AG04449 (cell line): ENCODE measurements around the gene CROT.

ENCODE experiments used
- CTCF ChIA-PET: fragments of 350-600 bp; formaldehyde crosslinking; extraction: SDS; loops from one replicate; lab custom pipeline; 2021; ENCODE audit warnings: antibody characterized with exemption; lab: Yijun Ruan, JAX
- POLR2A ChIA-PET: fragments of 400-600, 350-600 bp; formaldehyde crosslinking; extraction: SDS; loops from one replicate; lab custom pipeline; 2020; ENCODE audit warnings: antibody characterized with exemption, inconsistent platforms; lab: Yijun Ruan, JAX
- DNase-seq: peaks from one replicate; pipeline ENCODE4 v3.0.0-alpha.2; 2010; ENCODE audit warnings: low read depth, low spot score
- H3K4me3 ChIP-seq: 2 replicates; pipeline ENCODE4 v1.5.1; 2011; ENCODE audit warnings: low read depth, mild to moderate bottlenecking, control low read depth, low read length
- TF ChIP-seq, protein P1 (sequence below): IDR thresholded peaks from one replicate; pipeline ENCODE4 v1.5.1; 2011; ENCODE audit warnings: mild to moderate bottlenecking, moderate library complexity, low read length, control low read depth, inconsistent platforms; ENCODE audit not compliant: insufficient read depth; ENCODE audit errors: missing control alignments

Gene CROT

DNA sequence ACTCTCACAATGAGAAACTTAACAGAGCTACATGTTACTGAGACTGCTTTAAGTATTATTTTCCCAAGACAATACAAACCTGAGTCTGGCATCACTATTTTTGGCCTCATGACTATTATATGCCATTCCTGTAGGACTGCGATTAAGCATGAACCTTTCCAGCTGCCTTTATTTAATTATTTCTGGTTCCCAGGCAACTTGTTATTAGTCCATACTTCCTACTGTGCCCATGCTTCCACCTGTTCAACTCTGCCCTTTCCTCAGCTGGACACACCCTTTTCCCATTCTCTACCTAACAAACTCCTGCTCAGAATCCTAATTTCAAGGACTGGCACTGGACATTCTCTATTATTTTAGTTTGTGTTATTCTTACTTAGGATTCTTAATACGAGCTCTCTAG, 8.1 kb upstream of the CROT start:
- ChIA-PET POLR2A (no interaction called here), CTCF (no interaction called here)
- no peak overlapping the region for H3K4me3 ChIP-seq
- DNase-seq, result no peak
- TF ChIP-seq, protein P1, sequence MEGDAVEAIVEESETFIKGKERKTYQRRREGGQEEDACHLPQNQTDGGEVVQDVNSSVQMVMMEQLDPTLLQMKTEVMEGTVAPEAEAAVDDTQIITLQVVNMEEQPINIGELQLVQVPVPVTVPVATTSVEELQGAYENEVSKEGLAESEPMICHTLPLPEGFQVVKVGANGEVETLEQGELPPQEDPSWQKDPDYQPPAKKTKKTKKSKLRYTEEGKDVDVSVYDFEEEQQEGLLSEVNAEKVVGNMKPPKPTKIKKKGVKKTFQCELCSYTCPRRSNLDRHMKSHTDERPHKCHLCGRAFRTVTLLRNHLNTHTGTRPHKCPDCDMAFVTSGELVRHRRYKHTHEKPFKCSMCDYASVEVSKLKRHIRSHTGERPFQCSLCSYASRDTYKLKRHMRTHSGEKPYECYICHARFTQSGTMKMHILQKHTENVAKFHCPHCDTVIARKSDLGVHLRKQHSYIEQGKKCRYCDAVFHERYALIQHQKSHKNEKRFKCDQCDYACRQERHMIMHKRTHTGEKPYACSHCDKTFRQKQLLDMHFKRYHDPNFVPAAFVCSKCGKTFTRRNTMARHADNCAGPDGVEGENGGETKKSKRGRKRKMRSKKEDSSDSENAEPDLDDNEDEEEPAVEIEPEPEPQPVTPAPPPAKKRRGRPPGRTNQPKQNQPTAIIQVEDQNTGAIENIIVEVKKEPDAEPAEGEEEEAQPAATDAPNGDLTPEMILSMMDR, result no peak

GRCh38 chr7:87339373-87339897, 6.0 kb upstream of the CROT start:
- CTCF ChIA-PET, result no interaction called here
- POLR2A ChIA-PET, result no interaction called here
- no peak overlapping the region for H3K4me3 ChIP-seq
- no peak for DNase-seq
- TF ChIP-seq, protein P1, result no peak

DNA sequence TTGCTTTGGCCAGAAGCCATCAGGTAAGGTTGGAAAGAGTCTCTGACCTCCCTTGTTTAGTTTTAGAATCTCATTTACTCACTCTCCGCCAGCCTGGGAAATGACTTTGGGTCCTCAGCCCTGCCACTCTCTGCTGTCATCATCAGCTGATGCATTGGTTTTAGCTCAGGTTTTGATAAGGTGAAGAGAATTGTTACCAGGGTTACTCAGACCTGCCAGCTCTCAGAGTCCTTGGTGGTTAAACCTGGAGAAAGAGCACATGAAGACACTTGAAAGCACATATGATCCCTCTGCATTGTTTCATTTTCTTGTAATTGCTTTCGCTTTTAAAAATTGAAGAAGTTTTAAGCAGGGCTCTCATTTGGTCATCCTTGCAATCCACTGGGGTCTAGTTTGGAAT, 4.0 kb upstream of the CROT start:
- TF ChIP-seq, protein P1, result no peak
- no peak overlapping the region for H3K4me3 ChIP-seq
- POLR2A ChIA-PET, result no interaction called here
- CTCF ChIA-PET, result no interaction called here
- no peak for DNase-seq

GRCh38 chr7:87342231-87342630, 3.2 kb upstream of the CROT start:
- ChIA-PET CTCF (no interaction called here), POLR2A (no interaction called here)
- no peak for DNase-seq
- H3K4me3 ChIP-seq, result no peak overlapping the region
- TF ChIP-seq, protein P1, result no peak

GRCh38 chr7:87344446-87344845, 1.0 kb upstream of the CROT start:
- ChIA-PET CTCF (interaction anchor here (1.8 kb wide), 1 partner anchor 72 kb away, joined by 6 read pairs; no protein-coding TSS in a partner anchor), POLR2A (no interaction called here)
- peak overlapping the region; percentile 77 for H3K4me3 ChIP-seq
- TF ChIP-seq, protein P1, result no peak
- DNase-seq, result no peak

DNA sequence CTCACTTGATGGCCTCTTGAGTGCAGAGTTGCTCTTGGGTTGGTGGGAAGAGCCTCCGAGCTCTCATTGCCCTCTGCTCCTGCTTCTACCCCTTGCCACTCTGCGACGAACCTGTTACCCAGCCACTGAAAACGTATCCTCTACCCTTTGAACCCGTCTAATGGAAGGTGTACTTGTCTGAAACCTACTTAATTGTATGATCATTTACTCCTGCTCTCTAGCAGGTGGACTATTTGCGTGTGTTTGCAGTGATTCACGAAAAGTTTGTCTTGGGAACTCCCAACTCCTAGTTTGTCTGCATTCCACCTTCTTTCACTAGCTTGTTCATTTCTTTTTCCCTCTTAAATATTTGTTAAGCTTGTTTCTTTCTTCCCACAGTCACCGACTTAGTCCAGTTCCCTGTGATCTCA, 503 bp downstream of the CROT start:
- H3K4me3 ChIP-seq, result peak overlapping the region; percentile 77
- TF ChIP-seq, protein P1, result no peak
- ChIA-PET CTCF (interaction anchor here (1.8 kb wide), 1 partner anchor 70 kb away, joined by 6 read pairs; no protein-coding TSS in a partner anchor), POLR2A (interaction anchor here (0.6 to 1.0 kb wide), 3 partner anchors 15 to 642 kb away, joined by 3 read pairs; no protein-coding TSS in a partner anchor)
- DNase-seq, result no peak
